Endodermal cell (in vitro differentiated cells): ENCODE measurements around the gene AQP12B. TPM values are rescaled to one million over a fixed set of nuclear protein-coding genes. Genes with fewer than 3 reads are reported as not detected.
"Not testable (repeated sequence)": the region's sequence is repeated elsewhere in the genome, so short reads cannot be mapped to it uniquely, and the experiment has no call there.

Experiments used
- DNase-seq: peaks from one replicate; pipeline ENCODE4 v3.0.0-alpha.2; 2017
- H3K27ac ChIP-seq: 2 replicates; pipeline ENCODE4 v1.5.1; 2013; ENCODE audit warnings: mild to moderate bottlenecking, low read depth, low read length, moderate library complexity
- H3K27me3 ChIP-seq: 2 replicates; pipeline ENCODE4 v1.6.1; 2013; ENCODE audit warnings: mild to moderate bottlenecking, low read length, moderate library complexity; ENCODE audit not compliant: insufficient read depth, control insufficient read depth, poor library complexity, severe bottlenecking
- H3K36me3 ChIP-seq: 2 replicates; pipeline ENCODE4 v1.7.0; 2013; ENCODE audit warnings: mild to moderate bottlenecking, low read length, moderate library complexity; ENCODE audit not compliant: control insufficient read depth, insufficient read depth
- H3K4me1 ChIP-seq: one replicate; pipeline ENCODE4 v1.7.0; 2013; ENCODE audit warnings: low read length; ENCODE audit not compliant: control insufficient read depth, insufficient read depth
- H3K4me3 ChIP-seq: 2 replicates; pipeline ENCODE4 v1.5.1; 2013; ENCODE audit warnings: mild to moderate bottlenecking, low read length, moderate library complexity
- H3K9ac ChIP-seq: 2 replicates; pipeline ENCODE4 v1.6.1; 2013; ENCODE audit warnings: mild to moderate bottlenecking, low read length, moderate library complexity; ENCODE audit not compliant: poor library complexity, severe bottlenecking; ENCODE audit errors: extremely low read depth
- H3K9me3 ChIP-seq: 2 replicates; pipeline ENCODE4 v1.6.1; 2013; ENCODE audit warnings: mild to moderate bottlenecking, low read length, moderate library complexity; ENCODE audit not compliant: control insufficient read depth
- H3K27ac Mint-ChIP-seq: 2 replicates; pipeline ENCODE4 v1.8.0; 2020; ENCODE audit warnings: mixed read lengths
- H3K27me3 Mint-ChIP-seq: 2 replicates; pipeline ENCODE4 v1.8.0; 2021; ENCODE audit warnings: mild to moderate bottlenecking, mixed read lengths; ENCODE audit not compliant: insufficient read depth
- H3K36me3 Mint-ChIP-seq: 2 replicates; pipeline ENCODE4 v1.8.0; 2020; ENCODE audit warnings: low read depth, mixed read lengths
- H3K4me1 Mint-ChIP-seq: 2 replicates; pipeline ENCODE4 v1.8.0; 2020; ENCODE audit warnings: mixed read lengths
- H3K4me3 Mint-ChIP-seq: 2 replicates; pipeline ENCODE4 v1.8.0; 2020; ENCODE audit warnings: mild to moderate bottlenecking, moderate library complexity, mixed read lengths
- H3K9me3 Mint-ChIP-seq: 2 replicates; pipeline ENCODE4 v1.8.0; 2020; ENCODE audit warnings: mild to moderate bottlenecking, mixed read lengths
- WGBS, 2 experiments: methylation state at CpG; one replicate each; pipeline versions ENCODE4 v1.1.5 to v1.1.7; 2013; ENCODE audit warnings: missing lambda C conversion rate in 2 of 2, mixed read lengths in 1 of 2; ENCODE audit not compliant: insufficient coverage in 1 of 2, insufficient read length in 1 of 2; 5-methylcytosine and 5-hydroxymethylcytosine counted together
- total RNA-seq, 2 donors: library from RNA; stranded (reverse); fragmentation: NEBNext Ultra II Directional in 1 of 2; extraction: Animal tissue kit (Norgen Biotek cat#: 25700) in 1 of 2; gene quantifications; 2 replicates in 1 of 2; 3 replicates in 1 of 2; pipeline ENCODE4 v1.2.1, GENCODE V29; 2021
- TF ChIP-seq, protein P1 (sequence below): fragments of 200-600 bp; sonication (generic); conservative IDR thresholded peaks from 2 replicates; pipeline ENCODE4 v1.5.0; 2021; ENCODE audit warnings: antibody characterized with exemption, mild to moderate bottlenecking

Gene AQP12B
- total RNA-seq, 2 donors from 2014 or later = not detected

- TF ChIP-seq, protein P1, sequence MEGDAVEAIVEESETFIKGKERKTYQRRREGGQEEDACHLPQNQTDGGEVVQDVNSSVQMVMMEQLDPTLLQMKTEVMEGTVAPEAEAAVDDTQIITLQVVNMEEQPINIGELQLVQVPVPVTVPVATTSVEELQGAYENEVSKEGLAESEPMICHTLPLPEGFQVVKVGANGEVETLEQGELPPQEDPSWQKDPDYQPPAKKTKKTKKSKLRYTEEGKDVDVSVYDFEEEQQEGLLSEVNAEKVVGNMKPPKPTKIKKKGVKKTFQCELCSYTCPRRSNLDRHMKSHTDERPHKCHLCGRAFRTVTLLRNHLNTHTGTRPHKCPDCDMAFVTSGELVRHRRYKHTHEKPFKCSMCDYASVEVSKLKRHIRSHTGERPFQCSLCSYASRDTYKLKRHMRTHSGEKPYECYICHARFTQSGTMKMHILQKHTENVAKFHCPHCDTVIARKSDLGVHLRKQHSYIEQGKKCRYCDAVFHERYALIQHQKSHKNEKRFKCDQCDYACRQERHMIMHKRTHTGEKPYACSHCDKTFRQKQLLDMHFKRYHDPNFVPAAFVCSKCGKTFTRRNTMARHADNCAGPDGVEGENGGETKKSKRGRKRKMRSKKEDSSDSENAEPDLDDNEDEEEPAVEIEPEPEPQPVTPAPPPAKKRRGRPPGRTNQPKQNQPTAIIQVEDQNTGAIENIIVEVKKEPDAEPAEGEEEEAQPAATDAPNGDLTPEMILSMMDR = no peak
- peaks cover 8% of the 10 kb centered on the region for H3K36me3 Mint-ChIP-seq
- H3K9ac ChIP-seq = no peak overlapping the region
- DNase-seq = peak; percentile 9
- peaks cover 23% of the 10 kb centered on the region for H3K27me3 Mint-ChIP-seq
- no peak overlapping the region for H3K27ac ChIP-seq
- no peaks in the 10 kb centered on the region for H3K4me1 ChIP-seq
- 79 to 93% methylated on average over 3 of the region's 3 CpGs for WGBS, 2 experiments
- H3K27ac Mint-ChIP-seq = no peak overlapping the region
- H3K4me1 Mint-ChIP-seq = no peaks in the 10 kb centered on the region
- H3K36me3 ChIP-seq = no peaks in the 10 kb centered on the region
- H3K27me3 ChIP-seq = no peaks in the 10 kb centered on the region
- H3K9me3 ChIP-seq = peaks cover 51% of the 10 kb centered on the region
- H3K4me3 Mint-ChIP-seq = no peak overlapping the region
- no peak overlapping the region for H3K4me3 ChIP-seq
- peaks cover 27% of the 10 kb centered on the region for H3K9me3 Mint-ChIP-seq
These were observed 20.0 kb downstream of the AQP12B start for GRCh38 chr2:240662681-240663080.

- H3K9ac ChIP-seq, H3K4me1 ChIP-seq, H3K27ac ChIP-seq, H3K4me1 Mint-ChIP-seq, H3K36me3 ChIP-seq, H3K27ac Mint-ChIP-seq, H3K4me3 Mint-ChIP-seq, H3K36me3 Mint-ChIP-seq, H3K27me3 ChIP-seq, H3K4me3 ChIP-seq: not testable (repeated sequence)
- WGBS, 2 experiments = 86 to 88% methylated on average over 5 to 7 of the region's 7 CpGs
- DNase-seq = peak; percentile 5
- peaks cover 29% of the 10 kb centered on the region for H3K9me3 ChIP-seq
- peaks cover 18% of the 10 kb centered on the region for H3K9me3 Mint-ChIP-seq
- H3K27me3 Mint-ChIP-seq = peaks cover 34% of the 10 kb centered on the region
These were observed 22.8 kb downstream of the AQP12B start for GRCh38 chr2:240659883-240660282.

GRCh38 chr2:240655931-240656886 is 26.5 kb downstream of the AQP12B start:
- no peak overlapping the region for H3K9ac ChIP-seq
- WGBS, 2 experiments = 86 to 87% methylated on average over 5 to 10 of the region's 10 CpGs
- H3K36me3 ChIP-seq = no peaks in the 10 kb centered on the region
- no peak overlapping the region for H3K4me3 ChIP-seq
- no peak overlapping the region for H3K27ac ChIP-seq
- peaks cover 47% of the 10 kb centered on the region for H3K27me3 Mint-ChIP-seq
- no peaks in the 10 kb centered on the region for H3K4me1 ChIP-seq
- no peaks in the 10 kb centered on the region for H3K27me3 ChIP-seq
- no peak overlapping the region for H3K27ac Mint-ChIP-seq
- peaks cover 23% of the 10 kb centered on the region for H3K9me3 ChIP-seq
- peak; percentile 37 for DNase-seq
- peaks cover 18% of the 10 kb centered on the region for H3K9me3 Mint-ChIP-seq
- TF ChIP-seq, protein P1 = no peak
- no peaks in the 10 kb centered on the region for H3K4me1 Mint-ChIP-seq
- H3K36me3 Mint-ChIP-seq = peaks cover 5% of the 10 kb centered on the region
- H3K4me3 Mint-ChIP-seq = no peak overlapping the region
